Activated effector memory CD4-positive, alpha-beta T cell treated with anti-CD3 and anti-CD28 coated beads, Interleukin-2, amount 50 U/mL, for 16 hours (primary cell): ENCODE data around the gene USP20.

Experiments
- DNase-seq: peaks from one replicate; pipeline ENCODE4 v3.0.0-alpha.2; 2020

Gene USP20

GRCh38 chr9:129921905-129922304, 86.6 kb downstream of the USP20 start:
- no peak for DNase-seq

- DNase-seq = no peak
Observed at GRCh38 chr9:129923589-129923988, 88.3 kb downstream of the USP20 start.

GRCh38 chr9:129929496-129930125, 94.4 kb downstream of the USP20 start:
- no peak for DNase-seq

GRCh38 chr9:129930743-129931142, 95.5 kb downstream of the USP20 start:
- no peak for DNase-seq
